HEK293T (cell line): ENCODE results near the gene TMPRSS5.

Source experiments
- CTCF ChIA-PET: fragments of 350-600 bp; formaldehyde crosslinking; extraction: SDS; loops from one replicate; lab custom pipeline; 2021; ENCODE audit warnings: antibody characterized with exemption, inconsistent platforms; lab: Yijun Ruan, JAX
- POLR2A ChIA-PET: fragments of 350-600 bp; formaldehyde crosslinking; extraction: SDS; loops from one replicate; lab custom pipeline; 2020; ENCODE audit warnings: antibody characterized with exemption, inconsistent platforms; lab: Yijun Ruan, JAX
- DNase-seq: peaks from one replicate; pipeline ENCODE4 v3.0.0; 2012; ENCODE audit warnings: mixed read lengths; ENCODE audit errors: extremely low spot score
- ARNT ChIP-seq: fragments of 450-650 bp; IDR thresholded peaks from 2 replicates; pipeline ENCODE4 v1.6.1; 2017; ENCODE audit warnings: mild to moderate bottlenecking
- BHLHE40 ChIP-seq: fragments of 450-650 bp; IDR thresholded peaks from 2 replicates; pipeline ENCODE4 v1.6.1; 2016; ENCODE audit warnings: mild to moderate bottlenecking, moderate library complexity, borderline replicate concordance
- CTBP1 ChIP-seq: fragments of 450-650 bp; IDR thresholded peaks from 2 replicates; pipeline ENCODE4 v1.6.1; 2016; ENCODE audit warnings: borderline replicate concordance
- ELF4 ChIP-seq: fragments of 450-650 bp; IDR thresholded peaks from 2 replicates; pipeline ENCODE4 v1.6.1; 2017; ENCODE audit warnings: antibody characterized with exemption
- FOXA1 ChIP-seq: fragments of 450-650 bp; IDR thresholded peaks from 2 replicates; pipeline ENCODE4 v1.6.1; 2016; ENCODE audit warnings: mild to moderate bottlenecking
- FOXK2 ChIP-seq: fragments of 450-650 bp; IDR thresholded peaks from 2 replicates; pipeline ENCODE4 v1.6.1; 2016; ENCODE audit warnings: mild to moderate bottlenecking
- FOXM1 ChIP-seq: fragments of 450-650 bp; IDR thresholded peaks from 2 replicates; pipeline ENCODE4 v1.6.1; 2017; ENCODE audit warnings: mild to moderate bottlenecking, borderline replicate concordance
- HDGF ChIP-seq: fragments of 450-650 bp; IDR thresholded peaks from 2 replicates; pipeline ENCODE4 v1.6.1; 2017; ENCODE audit warnings: antibody characterized with exemption, borderline replicate concordance
- L3MBTL2 ChIP-seq: fragments of 450-650 bp; conservative IDR thresholded peaks from 2 replicates; pipeline ENCODE4 v1.6.1; 2016; ENCODE audit warnings: mild to moderate bottlenecking
- LEF1 ChIP-seq: fragments of 450-650 bp; IDR thresholded peaks from 2 replicates; pipeline ENCODE4 v1.6.1; 2017; ENCODE audit warnings: mild to moderate bottlenecking, borderline replicate concordance
- NFRKB ChIP-seq: fragments of 450-650 bp; IDR thresholded peaks from 2 replicates; pipeline ENCODE4 v1.6.1; 2016; ENCODE audit warnings: mild to moderate bottlenecking, moderate library complexity
- PKNOX1 ChIP-seq: fragments of 450-650 bp; IDR thresholded peaks from 2 replicates; pipeline ENCODE4 v1.6.1; 2016
- SP1 ChIP-seq: fragments of 450-650 bp; IDR thresholded peaks from 2 replicates; pipeline ENCODE4 v1.6.1; 2017
- SUZ12 ChIP-seq: fragments of 450-650 bp; IDR thresholded peaks from 2 replicates; pipeline ENCODE4 v1.6.1; 2016; ENCODE audit warnings: mild to moderate bottlenecking
- TARDBP ChIP-seq: fragments of 450-650 bp; IDR thresholded peaks from 2 replicates; pipeline ENCODE4 v1.6.1; 2016
- ZNF384 ChIP-seq: fragments of 450-650 bp; IDR thresholded peaks from 2 replicates; pipeline ENCODE4 v1.6.1; 2016

Gene TMPRSS5

DNA sequence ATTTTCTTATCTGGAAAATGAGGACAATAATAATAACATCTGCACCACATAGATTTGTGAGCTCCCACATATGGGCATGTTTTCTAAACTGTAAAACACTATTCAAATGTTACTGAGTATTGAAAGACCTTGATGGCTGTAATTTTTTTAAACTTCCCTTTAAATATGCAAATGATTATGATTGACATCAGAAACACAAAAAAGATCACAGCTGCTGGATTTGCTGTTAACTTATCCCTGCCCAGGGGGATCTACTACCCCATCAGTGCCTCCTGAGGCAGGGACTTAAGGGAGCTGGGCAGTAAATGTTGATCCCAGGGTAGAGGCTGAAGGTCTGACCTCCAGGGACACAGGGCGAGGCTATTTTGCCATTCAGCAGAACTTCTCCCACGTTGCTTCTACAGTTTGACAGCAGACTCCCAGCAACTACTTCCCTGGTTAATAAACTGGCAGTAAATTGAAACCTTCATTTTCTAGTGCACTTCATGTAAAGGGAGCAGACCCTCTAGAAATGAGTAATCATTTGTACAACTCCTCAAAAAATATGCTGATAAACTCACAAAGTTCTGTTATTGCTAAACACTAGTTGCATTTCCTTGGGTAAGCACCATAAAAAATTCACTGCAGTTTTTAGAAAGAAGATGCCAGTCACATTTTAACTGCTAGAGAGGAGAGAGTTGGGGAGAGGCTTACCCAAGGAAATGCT, 20.3 kb downstream of the TMPRSS5 start:
- CTCF ChIA-PET, result no interaction called here
- POLR2A ChIA-PET, result no interaction called here
- TF ChIP-seq NFRKB (no peak), SUZ12 (no peak), ZNF384 (no peak), FOXM1 (no peak), SP1 (no peak), HDGF (no peak), BHLHE40 (no peak), ELF4 (no peak), ARNT (no peak), PKNOX1 (no peak), FOXA1 (no peak), LEF1 (no peak), L3MBTL2 (no peak), TARDBP (no peak), FOXK2 (no peak), CTBP1 (no peak)

DNA sequence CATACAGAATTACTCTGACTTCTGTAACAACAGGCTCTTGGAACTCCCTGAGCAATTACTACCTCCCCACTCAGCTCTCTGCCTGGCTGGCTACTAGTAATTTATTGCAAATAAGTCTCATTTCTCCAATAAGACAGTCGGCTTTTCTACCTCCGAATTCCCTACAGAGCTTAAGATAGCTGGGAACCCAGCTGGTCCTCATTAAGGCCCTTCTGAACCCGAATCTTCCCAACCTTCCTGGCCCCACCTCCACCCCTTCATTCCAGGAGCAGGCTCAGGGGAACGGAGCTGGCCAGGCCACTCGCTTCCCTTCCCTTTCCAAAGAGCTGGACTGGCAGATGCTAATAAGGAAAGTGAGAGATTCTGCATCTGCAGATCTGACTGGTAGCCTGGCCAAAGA, 21.6 kb downstream of the TMPRSS5 start:
- no peak for DNase-seq
- CTCF ChIA-PET, result no interaction called here
- POLR2A ChIA-PET, result no interaction called here

More for the DNA sequence above, 20.3 kb downstream of the TMPRSS5 start:
- no peak for DNase-seq

DNA sequence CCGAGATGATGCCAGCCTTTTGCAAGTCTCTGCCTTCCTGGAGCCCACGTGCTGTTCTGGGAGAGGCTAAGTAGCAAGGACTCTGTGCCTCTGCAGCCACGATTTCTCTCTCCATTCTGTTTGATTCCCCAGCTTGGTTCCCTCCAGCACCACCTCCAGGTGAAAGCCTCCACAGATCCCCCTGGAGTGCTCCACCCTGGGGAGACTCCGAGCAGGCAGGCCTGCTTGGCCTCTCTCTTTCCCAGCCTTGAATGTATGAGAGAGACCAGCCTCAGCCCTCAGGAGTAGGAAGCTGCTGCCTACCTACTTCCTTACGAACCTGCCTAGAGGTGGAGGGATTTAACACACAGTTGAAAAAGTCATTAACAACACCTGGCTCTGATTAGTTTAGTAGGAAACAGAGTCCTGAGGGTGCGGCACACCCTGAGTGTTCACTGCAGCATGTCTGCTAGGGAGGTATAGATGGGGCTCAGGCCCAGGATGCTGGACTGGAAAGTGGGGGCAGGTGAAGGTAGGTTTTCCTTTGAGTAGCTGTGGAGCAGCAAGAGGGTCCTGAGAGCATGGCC, 22.5 kb downstream of the TMPRSS5 start:
- CTCF ChIA-PET, result interaction anchor here (0.6 kb wide), 1 partner anchor 214 kb away, joined by 3 read pairs; no protein-coding TSS in a partner anchor

More for the DNA sequence above, 21.6 kb downstream of the TMPRSS5 start:
- TF ChIP-seq HDGF (no peak), PKNOX1 (no peak), LEF1 (no peak), CTBP1 (no peak), NFRKB (no peak), FOXM1 (no peak), FOXA1 (no peak), BHLHE40 (no peak), FOXK2 (no peak), L3MBTL2 (no peak), SP1 (no peak), ELF4 (no peak), TARDBP (no peak)

GRCh38 chr11:113681711-113682413, 24.2 kb downstream of the TMPRSS5 start:
- ChIA-PET CTCF (no interaction called here), POLR2A (interaction anchor here (0.6 kb wide), 1 partner anchor 17 kb away, joined by 3 read pairs; no protein-coding TSS in a partner anchor)
- no peak for TF ChIP-seq HDGF
- TF ChIP-seq FOXK2, result no peak
- TF ChIP-seq LEF1, result no peak
- TF ChIP-seq SP1, result no peak
- no peak for TF ChIP-seq TARDBP
- TF ChIP-seq NFRKB, result no peak
- peak; percentile 72; the same call in 1 of the 2 replicates for TF ChIP-seq CTBP1
- no peak for TF ChIP-seq ELF4
- TF ChIP-seq SUZ12, result no peak
- TF ChIP-seq PKNOX1, result peak; percentile 68
- TF ChIP-seq BHLHE40, result no peak
- no peak for TF ChIP-seq FOXA1
- TF ChIP-seq L3MBTL2, result peak; percentile 59
- no peak for TF ChIP-seq ZNF384
- TF ChIP-seq ARNT, result no peak
- no peak for TF ChIP-seq FOXM1
- peak; percentile 56 for DNase-seq

More for the DNA sequence above, 22.5 kb downstream of the TMPRSS5 start:
- no peak for TF ChIP-seq PKNOX1
- no peak for TF ChIP-seq FOXK2
- no peak for TF ChIP-seq ZNF384
- TF ChIP-seq SP1, result no peak
- no peak for DNase-seq
- POLR2A ChIA-PET, result no interaction called here

DNA sequence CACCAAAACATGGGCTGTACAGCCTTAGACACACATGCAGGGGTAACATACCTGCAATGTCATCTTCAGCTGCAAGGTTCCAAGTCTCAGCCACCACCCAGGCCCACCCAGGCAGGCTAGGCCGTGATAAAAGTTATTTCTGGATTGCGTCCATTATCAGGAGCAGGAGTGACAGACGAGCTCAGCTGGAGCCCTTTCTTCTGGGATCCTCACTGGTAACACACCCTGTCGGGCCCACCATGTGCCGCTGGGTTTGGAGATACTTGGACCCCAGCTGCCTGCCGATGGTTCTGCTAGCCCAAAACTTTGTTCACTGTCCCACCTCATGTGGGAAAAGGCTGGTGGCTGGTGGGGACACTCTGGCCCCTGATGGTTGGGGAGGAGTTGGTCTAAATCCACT, 24.8 kb downstream of the TMPRSS5 start:
- POLR2A ChIA-PET, result no interaction called here
- CTCF ChIA-PET, result no interaction called here

More for the DNA sequence above, 24.8 kb downstream of the TMPRSS5 start:
- no peak for DNase-seq
- no peak for TF ChIP-seq NFRKB
- no peak for TF ChIP-seq L3MBTL2
- no peak for TF ChIP-seq FOXA1
- TF ChIP-seq HDGF, result no peak
- no peak for TF ChIP-seq ELF4
- TF ChIP-seq PKNOX1, result no peak
- no peak for TF ChIP-seq LEF1
- TF ChIP-seq BHLHE40, result no peak
- no peak for TF ChIP-seq SP1
- TF ChIP-seq FOXM1, result no peak
- TF ChIP-seq SUZ12, result no peak
- no peak for TF ChIP-seq ARNT
- no peak for TF ChIP-seq ZNF384
- TF ChIP-seq TARDBP, result no peak
- no peak for TF ChIP-seq CTBP1
- TF ChIP-seq FOXK2, result no peak
